Measurements from ENCODE around the gene NEO1. TPM values are rescaled to one million over a fixed set of nuclear protein-coding genes. Genes with fewer than 3 reads are reported as not detected.

NEO1 gene
- total RNA-seq, 1 donor from 2014 or later, result 2.3 TPM

DNA sequence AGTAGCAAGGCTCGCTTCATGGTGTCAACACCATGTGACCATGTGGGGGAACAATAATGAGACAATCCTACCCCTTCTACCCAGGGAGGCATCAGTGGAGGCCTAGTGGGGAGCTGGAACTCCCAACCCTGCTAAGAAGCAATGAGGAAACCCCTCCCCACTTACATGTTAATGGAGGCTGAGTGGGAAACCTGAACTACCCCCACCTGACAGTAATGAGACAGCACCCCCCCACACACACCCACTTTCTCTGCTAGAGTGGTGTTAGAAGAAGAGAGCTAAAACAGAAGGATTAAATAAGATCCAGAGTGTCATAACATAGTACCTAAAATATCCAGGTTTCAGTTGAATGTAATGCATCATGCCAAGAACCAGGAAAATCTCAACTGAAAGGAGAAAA lies 78.6 kb downstream of the NEO1 start:
- POLR2A ChIA-PET, result no interaction called here
- Mint-ChIP-seq H3K27ac (no peak overlapping the region), H3K4me3 (no peak overlapping the region), H3K36me3 (ENCODE audit: low read depth) (no peaks in the 10 kb centered on the region), H3K9me3 (no peaks in the 10 kb centered on the region), H3K27me3 (peaks cover 7% of the 10 kb centered on the region), H3K4me1 (no peaks in the 10 kb centered on the region)
- CTCF ChIA-PET, result no interaction called here
- DNase-seq, result no peak
- intact Hi-C loops (cut with micrococcal nuclease), result no loop called here
- TF ChIP-seq, protein P1, sequence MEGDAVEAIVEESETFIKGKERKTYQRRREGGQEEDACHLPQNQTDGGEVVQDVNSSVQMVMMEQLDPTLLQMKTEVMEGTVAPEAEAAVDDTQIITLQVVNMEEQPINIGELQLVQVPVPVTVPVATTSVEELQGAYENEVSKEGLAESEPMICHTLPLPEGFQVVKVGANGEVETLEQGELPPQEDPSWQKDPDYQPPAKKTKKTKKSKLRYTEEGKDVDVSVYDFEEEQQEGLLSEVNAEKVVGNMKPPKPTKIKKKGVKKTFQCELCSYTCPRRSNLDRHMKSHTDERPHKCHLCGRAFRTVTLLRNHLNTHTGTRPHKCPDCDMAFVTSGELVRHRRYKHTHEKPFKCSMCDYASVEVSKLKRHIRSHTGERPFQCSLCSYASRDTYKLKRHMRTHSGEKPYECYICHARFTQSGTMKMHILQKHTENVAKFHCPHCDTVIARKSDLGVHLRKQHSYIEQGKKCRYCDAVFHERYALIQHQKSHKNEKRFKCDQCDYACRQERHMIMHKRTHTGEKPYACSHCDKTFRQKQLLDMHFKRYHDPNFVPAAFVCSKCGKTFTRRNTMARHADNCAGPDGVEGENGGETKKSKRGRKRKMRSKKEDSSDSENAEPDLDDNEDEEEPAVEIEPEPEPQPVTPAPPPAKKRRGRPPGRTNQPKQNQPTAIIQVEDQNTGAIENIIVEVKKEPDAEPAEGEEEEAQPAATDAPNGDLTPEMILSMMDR (IDR thresholded peaks at IDR 0.05), result no peak
- no peak for ATAC-seq (ENCODE audit: low read depth)

DNA sequence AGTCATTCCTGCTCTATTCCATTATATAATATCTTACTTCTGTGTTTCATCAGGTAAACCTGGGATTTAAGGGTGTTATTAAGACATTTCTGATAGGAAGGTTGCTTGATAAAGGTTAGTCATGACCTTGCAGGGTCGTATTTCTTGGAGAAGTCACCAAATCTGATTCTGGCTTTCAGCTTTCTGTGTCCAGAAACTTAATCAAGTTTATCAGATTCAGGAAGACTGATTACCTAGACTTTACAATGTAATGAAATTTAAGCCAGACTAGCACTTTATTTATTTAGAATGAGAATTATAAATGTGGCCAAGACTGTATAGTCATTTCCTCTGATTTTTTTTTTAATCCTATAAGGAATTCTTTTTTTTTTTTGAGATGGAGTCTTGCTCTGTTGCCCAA lies 81.9 kb downstream of the NEO1 start:
- ChIA-PET POLR2A (no interaction called here), CTCF (no interaction called here)
- no peaks in the 10 kb centered on the region for H3K4me1 Mint-ChIP-seq
- TF ChIP-seq, protein P1 (IDR thresholded peaks at IDR 0.05), result no peak
- no peak overlapping the region for H3K27ac Mint-ChIP-seq
- H3K36me3 Mint-ChIP-seq (ENCODE audit: low read depth), result no peaks in the 10 kb centered on the region
- DNase-seq (no peak), ATAC-seq (ENCODE audit: low read depth) (no peak)
- intact Hi-C loops (cut with micrococcal nuclease), result no loop called here
- peaks cover 5% of the 10 kb centered on the region for H3K27me3 Mint-ChIP-seq
- H3K4me3 Mint-ChIP-seq, result no peak overlapping the region
- H3K9me3 Mint-ChIP-seq, result no peaks in the 10 kb centered on the region

DNA sequence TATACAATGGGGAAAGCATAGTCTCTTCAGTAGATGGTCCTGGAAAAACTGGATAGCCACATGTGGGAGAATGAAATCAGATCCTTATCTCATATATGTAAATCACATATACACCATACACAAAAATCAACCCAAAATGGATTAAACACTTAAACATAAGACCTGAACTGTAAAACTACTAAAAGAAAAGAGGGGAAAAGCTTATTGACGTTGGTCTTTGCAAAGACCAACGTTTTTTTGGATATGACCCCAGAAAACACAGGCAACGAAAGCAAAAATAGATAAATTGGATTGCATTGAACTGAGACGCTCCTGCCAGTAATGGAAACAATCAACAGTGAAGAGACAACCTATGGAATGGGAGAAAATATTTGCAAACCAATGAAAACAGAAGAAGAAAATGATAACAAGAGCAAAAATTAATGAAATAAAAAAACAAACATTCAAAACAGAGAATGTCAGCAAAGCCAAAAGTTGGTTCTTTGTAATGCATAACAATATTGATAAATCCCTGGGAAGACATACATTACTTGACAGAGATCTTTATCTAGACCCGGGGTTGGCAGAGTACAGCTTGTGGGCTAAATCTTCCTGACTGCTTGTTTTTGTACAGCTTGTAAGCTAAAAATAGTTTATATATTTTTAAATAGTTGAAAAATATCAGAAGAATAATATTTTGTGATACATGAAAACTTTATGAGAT lies 86.9 kb downstream of the NEO1 start:
- POLR2A ChIA-PET, result no interaction called here
- Mint-ChIP-seq H3K36me3 (ENCODE audit: low read depth) (no peaks in the 10 kb centered on the region), H3K27me3 (no peaks in the 10 kb centered on the region), H3K9me3 (no peaks in the 10 kb centered on the region), H3K4me3 (no peak overlapping the region), H3K4me1 (peaks cover 3% of the 10 kb centered on the region), H3K27ac (no peak overlapping the region)
- intact Hi-C loops (cut with micrococcal nuclease), result no loop called here
- TF ChIP-seq, protein P1 (IDR thresholded peaks at IDR 0.05), result no peak
- ATAC-seq (ENCODE audit: low read depth), result no peak
- no peak for DNase-seq
- CTCF ChIA-PET, result no interaction called here

DNA sequence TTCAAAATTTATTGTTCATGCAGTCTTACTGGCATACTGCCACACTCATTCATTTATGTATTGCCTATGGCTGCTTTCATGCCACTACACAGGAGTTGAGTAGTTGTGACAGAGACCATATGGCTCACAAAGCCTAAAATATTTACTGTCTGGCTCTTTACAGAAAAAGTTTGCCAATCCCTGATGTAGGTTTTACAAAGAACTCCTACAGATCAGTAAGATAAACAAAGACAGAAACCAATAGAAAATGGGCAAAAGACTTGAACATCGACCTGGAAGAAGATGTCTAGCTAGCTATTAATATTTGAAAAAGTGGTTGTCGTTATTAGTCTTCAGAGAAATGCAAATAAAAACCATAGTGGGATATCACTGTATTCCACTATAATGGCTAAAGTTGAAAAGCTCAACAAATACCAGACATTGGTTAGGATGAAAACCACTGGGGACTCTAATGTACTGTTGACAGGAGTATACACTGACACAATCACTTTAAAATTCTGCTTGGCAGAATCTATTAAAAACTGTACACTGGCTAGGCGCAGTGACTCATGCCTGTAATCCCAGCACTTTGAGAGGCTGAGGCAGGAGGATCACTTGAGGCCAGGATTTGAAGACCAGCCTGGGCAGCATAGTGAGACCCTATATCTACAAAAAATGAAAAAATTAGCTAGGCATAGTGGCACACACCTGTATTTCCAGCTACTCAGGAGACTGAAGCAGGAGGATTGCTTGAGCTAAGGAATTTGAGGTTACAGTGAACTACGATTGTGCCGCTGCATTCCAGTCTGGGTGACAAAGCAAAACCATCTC lies 87.7 kb downstream of the NEO1 start:
- Mint-ChIP-seq H3K27ac (no peak overlapping the region), H3K9me3 (no peaks in the 10 kb centered on the region), H3K4me3 (no peak overlapping the region), H3K36me3 (ENCODE audit: low read depth) (no peaks in the 10 kb centered on the region), H3K27me3 (peaks cover 3% of the 10 kb centered on the region), H3K4me1 (peaks cover 3% of the 10 kb centered on the region)
- CTCF ChIA-PET, result no interaction called here
- TF ChIP-seq, protein P1 (IDR thresholded peaks at IDR 0.05), result no peak
- ATAC-seq (ENCODE audit: low read depth) (no peak), DNase-seq (no peak)
- POLR2A ChIA-PET, result no interaction called here
- intact Hi-C loops (cut with micrococcal nuclease), result no loop called here

DNA sequence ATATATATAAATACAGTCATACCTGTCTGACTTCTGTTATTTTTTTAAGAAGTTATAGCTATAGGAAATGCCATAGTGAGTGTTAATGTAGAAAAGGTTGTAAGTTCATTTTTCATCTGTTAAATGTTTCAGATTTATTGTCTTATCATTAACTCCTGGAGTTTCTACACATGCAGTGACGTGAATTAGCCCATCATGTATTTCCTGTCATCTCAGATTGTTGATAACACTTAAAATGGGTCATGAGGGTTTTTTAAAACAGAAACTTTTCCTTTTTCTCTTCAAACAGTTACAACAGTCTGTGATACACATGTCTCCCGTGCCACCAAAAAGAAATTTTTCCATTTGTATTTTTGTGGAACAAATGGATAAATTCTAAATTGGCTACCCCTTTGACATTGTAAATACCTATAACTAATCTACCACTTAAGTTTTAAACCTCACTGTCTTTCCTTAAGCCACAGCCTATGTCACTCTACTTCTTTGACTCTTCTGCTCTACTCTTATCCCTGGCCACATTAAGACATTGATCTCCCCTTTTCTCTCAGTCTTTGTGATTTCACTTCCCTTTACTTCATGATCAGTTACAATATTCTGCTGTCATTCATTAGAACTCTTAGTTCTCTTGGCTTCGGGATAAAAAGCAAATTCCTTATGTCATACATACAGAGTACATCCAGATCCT lies 89.1 kb downstream of the NEO1 start:
- Mint-ChIP-seq H3K36me3 (ENCODE audit: low read depth) (no peaks in the 10 kb centered on the region), H3K4me3 (no peak overlapping the region), H3K9me3 (no peaks in the 10 kb centered on the region), H3K27me3 (peaks cover 3% of the 10 kb centered on the region), H3K4me1 (peaks cover 3% of the 10 kb centered on the region), H3K27ac (no peak overlapping the region)
- intact Hi-C loops (cut with micrococcal nuclease), result no loop called here
- ATAC-seq (ENCODE audit: low read depth), result no peak
- ChIA-PET POLR2A (no interaction called here), CTCF (no interaction called here)
- no peak for DNase-seq
- TF ChIP-seq, protein P1 (IDR thresholded peaks at IDR 0.05), result no peak

Measured in activated B cell treated with CpG ODN at 0.5 μM for 24 hours (primary cell).